Measurements from ENCODE around the gene TASP1.

TASP1 gene

DNA sequence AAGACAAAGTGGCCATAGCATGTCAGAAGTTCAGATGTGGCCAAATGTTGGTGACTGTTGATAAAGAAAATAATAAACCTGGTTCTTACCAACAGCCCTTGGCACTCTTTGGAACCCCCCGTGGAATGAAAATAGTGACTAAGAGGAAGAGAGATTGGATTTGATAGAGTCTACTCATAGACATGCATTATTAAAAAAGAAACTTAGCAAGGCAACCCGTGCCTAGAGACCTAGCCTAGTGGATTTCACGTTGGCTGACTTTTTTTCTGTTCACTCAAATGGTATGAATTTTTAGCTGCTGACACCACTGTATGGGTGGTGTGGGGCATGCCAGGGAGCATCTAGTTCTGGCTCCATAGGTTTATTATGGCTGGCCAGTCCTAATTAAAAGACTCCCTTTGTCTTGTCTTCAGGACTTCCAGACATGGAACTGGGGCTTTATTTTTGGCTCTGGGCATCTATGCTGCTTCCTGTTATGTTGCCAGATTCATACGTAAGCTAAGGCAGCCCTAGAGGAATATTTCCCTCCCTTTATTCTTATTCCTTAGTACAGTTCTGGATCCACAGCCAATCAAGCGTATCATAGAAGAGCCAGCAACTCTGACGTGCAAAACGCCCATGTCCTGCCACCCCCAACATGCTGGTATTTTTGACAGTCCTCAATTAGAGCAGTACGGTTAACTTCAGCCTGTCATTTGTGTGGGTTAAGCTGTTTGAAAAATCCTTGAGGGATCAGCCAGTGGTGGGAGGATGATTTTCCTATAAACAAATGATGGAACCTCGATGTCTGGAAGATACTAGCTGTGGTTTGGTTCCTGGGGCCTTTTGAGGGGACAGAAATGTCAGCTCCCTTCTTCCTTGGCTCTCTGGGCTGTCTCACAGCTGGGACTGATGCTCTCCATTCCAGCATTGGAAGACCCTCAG, 290.2 kb downstream of the TASP1 start:
- DNase-seq: no peak

DNA sequence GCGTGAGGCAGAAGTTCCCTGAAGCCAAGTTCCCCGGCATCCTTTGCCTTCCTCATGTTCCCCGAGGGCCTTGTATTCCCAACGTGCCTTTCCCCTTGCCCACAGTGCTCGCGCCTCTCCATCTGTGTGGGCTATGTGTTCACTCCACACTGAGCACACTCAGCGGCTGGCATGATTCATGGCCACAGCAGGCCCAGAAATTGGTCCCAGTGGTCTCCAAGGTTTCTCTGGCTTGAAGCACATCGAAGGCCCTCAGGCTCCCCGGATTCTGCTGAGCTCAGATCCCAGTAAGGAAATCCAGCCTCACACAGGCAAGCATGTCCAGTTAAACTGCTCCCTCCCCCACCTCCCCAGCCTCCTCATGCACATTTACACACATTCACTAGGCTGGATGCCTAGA, 294.1 kb downstream of the TASP1 start:
- DNase-seq: no peak
- TF ChIP-seq POLR2A (IDR thresholded peaks at IDR 0.05; ENCODE audit: low read length) (no peak), GATA1 (IDR thresholded peaks at IDR 0.05; ENCODE audit: low read depth, low read length) (no peak)

More for the DNA sequence above, 290.2 kb downstream of the TASP1 start:
- TF ChIP-seq POLR2A (IDR thresholded peaks at IDR 0.05; ENCODE audit: low read length): no peak
- no peak for TF ChIP-seq GATA1 (IDR thresholded peaks at IDR 0.05; ENCODE audit: low read depth, low read length)

DNA sequence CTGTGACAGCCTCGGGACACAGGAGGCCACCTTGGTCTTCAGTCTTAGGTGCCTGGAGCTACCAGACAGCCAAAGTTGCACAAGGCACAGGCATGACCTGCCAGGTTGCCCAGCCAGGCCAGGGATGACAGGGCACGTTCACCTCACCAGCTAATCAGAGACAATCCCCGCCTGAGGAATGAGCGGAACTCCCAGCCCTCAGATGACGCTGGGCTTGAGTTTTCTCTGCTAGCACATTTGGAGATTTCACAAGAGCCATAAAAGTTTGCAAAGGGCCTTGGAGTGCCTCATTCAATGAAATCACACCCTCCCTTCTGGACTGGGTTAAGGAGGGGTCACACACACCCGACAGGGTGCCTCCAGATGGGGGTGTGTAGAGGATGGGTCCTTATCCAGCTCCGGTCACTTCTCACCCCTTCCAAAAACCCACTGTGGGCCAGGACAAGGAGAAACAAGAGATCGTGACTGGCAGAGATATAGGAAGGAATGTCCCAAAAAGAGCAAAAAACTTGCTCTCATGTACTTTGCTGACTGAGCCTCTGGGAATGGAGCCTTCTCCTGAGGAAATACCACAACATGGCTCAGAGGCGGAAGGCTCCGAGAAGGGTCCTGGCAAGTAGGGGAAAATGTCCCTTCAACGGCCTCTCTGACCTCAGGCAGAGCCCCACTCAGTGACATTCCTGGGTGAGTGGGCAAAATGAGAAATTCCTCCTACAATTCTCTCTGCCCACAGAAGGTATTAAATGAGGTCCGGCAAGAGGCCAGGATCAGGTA, 296.1 kb downstream of the TASP1 start:
- DNase-seq: no peak
- TF ChIP-seq GATA1 (IDR thresholded peaks at IDR 0.05; ENCODE audit: low read depth, low read length) (no peak), POLR2A (IDR thresholded peaks at IDR 0.05; ENCODE audit: low read length) (no peak)

DNA sequence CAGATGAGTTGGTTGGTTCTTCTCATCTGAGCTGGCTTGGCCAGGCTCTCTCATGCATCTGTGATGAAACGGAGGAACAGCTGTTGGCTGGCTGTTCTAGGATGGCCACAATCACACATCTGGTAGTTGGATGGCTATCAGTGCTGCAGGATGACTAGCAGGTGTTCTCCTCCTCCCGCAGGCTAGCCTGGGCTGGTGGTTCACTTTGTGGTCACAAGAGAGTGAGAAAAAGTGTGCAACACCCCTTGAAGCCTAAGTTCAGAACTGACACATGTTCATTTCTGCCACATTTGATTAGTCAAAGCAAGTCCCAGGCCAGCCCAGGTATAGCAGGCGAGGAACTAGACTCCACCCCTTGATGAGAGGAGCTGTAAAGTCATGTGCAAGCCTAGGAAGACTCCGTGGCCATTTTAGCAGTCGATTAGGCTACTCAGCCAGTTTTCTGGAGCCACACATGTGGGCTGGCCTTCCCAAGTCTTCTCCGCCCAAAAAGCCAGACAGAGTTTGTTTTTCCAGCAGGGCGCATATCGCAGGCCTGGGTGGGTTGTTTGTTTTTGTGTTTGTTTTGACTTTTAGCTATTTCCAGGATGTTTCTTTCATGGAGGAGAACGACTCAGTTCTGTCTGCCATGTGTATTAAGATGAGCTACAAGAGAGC, 296.9 kb downstream of the TASP1 start:
- no peak for DNase-seq

DNA sequence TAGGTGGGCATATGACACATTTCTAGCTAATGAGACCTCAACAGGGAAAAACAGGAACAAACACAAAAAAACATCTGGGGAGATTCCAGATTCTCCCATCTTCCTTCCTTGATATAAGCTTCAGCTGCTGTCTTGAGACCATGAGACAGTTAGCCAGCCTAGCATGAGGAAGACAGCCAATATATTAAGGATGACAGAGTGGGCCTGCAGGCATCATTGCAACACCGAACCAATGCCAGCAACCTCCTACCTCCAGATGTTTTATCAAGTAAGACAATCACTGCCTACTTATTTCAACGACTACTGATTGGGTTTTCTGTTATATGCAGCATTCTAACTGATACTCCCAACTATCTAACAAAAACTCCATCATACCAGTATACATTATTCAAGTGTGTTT, 298.6 kb downstream of the TASP1 start:
- TF ChIP-seq POLR2A (IDR thresholded peaks at IDR 0.05; ENCODE audit: low read length): no peak
- no peak for TF ChIP-seq GATA1 (IDR thresholded peaks at IDR 0.05; ENCODE audit: low read depth, low read length)
- DNase-seq: no peak

More for the DNA sequence above, 296.9 kb downstream of the TASP1 start:
- TF ChIP-seq GATA1 (IDR thresholded peaks at IDR 0.05; ENCODE audit: low read depth, low read length) (no peak), POLR2A (IDR thresholded peaks at IDR 0.05; ENCODE audit: low read length) (no peak)

Data from erythroblast (primary cell).